Naive thymus-derived CD4-positive, alpha-beta T cell (primary cell): Measurements from ENCODE around the gene ADAM29. TPM values are rescaled to one million over a fixed set of nuclear protein-coding genes. Genes with fewer than 3 reads are reported as not detected.

Experiments used
- ATAC-seq: fragments of 150-1000 bp; cut with Tn5 transposase; 2 replicates; pipeline ENCODE4 v1.10.0; 2021; ENCODE audit warnings: mild to moderate bottlenecking, moderate library complexity
- CTCF ChIA-PET: fragments of 350-600 bp; sonication (Branson Sonifier 250); formaldehyde crosslinking; loops from one replicate; lab custom pipeline; 2021; ENCODE audit warnings: antibody characterized with exemption; lab: Charles Lee
- POLR2A ChIA-PET: fragments of 350-600 bp; sonication (Branson Sonifier 250); formaldehyde crosslinking; loops from one replicate; lab custom pipeline; 2021; ENCODE audit warnings: antibody characterized with exemption, inconsistent platforms; lab: Charles Lee
- DNase-seq, 9 donors: peaks; one replicate each; pipeline versions ENCODE4 v3.0.0 to v3.0.0-alpha.2; 2020 to 2022; ENCODE audit warnings: mixed read lengths in 1 of 9
- H3K27ac ChIP-seq: one replicate; pipeline ENCODE4 v1.7.0; 2013; ENCODE audit warnings: mild to moderate bottlenecking, low read depth, low read length, moderate library complexity
- H3K27me3 ChIP-seq, 2 donors: one replicate each; pipeline ENCODE4 v1.7.0; 2013; ENCODE audit warnings: low read length in 2 of 2, mild to moderate bottlenecking in 2 of 2, moderate library complexity in 2 of 2; ENCODE audit not compliant: control insufficient read depth in 2 of 2, insufficient read depth in 2 of 2
- H3K36me3 ChIP-seq, 3 experiments: 1 replicate in 2 of 3; 2 replicates in 1 of 3; pipeline ENCODE4 v1.7.0; 2013; ENCODE audit warnings: low read length in 3 of 3, mild to moderate bottlenecking in 3 of 3, moderate library complexity in 1 of 3; ENCODE audit not compliant: insufficient read depth in 3 of 3, control insufficient read depth in 2 of 3
- H3K4me1 ChIP-seq, 2 donors: one replicate each; pipeline ENCODE4 v1.7.0; 2013; ENCODE audit warnings: low read length in 2 of 2, mild to moderate bottlenecking in 2 of 2, moderate library complexity in 1 of 2; ENCODE audit not compliant: control insufficient read depth in 2 of 2, insufficient read depth in 2 of 2
- H3K4me3 ChIP-seq: 2 replicates; pipeline ENCODE4 v1.7.0; 2013; ENCODE audit warnings: mild to moderate bottlenecking, low read length
- H3K9me3 ChIP-seq, 3 experiments: 1 replicate in 2 of 3; 2 replicates in 1 of 3; pipeline ENCODE4 v1.7.0; 2013; ENCODE audit warnings: low read length in 3 of 3; ENCODE audit not compliant: control insufficient read depth in 2 of 3
- H3K27ac Mint-ChIP-seq, 9 donors: one replicate each; pipeline ENCODE4 v1.8.0; 2020 to 2022; ENCODE audit warnings: mixed read lengths in 9 of 9, mild to moderate bottlenecking in 8 of 9, moderate library complexity in 5 of 9, inconsistent platforms in 2 of 9
- H3K27me3 Mint-ChIP-seq, 5 donors: one replicate each; pipeline ENCODE4 v1.8.0; 2021 to 2022; ENCODE audit warnings: mixed read lengths in 5 of 5, mild to moderate bottlenecking in 1 of 5
- H3K36me3 Mint-ChIP-seq, 5 donors: one replicate each; pipeline ENCODE4 v1.8.0; 2020 to 2022; ENCODE audit warnings: mixed read lengths in 5 of 5, mild to moderate bottlenecking in 3 of 5, inconsistent platforms in 1 of 5
- H3K4me1 Mint-ChIP-seq, 7 donors: one replicate each; pipeline ENCODE4 v1.8.0; 2020 to 2022; ENCODE audit warnings: mixed read lengths in 7 of 7, mild to moderate bottlenecking in 3 of 7, inconsistent platforms in 1 of 7
- H3K4me3 Mint-ChIP-seq, 10 donors: one replicate each; pipeline ENCODE4 v1.8.0; 2020 to 2022; ENCODE audit warnings: mild to moderate bottlenecking in 10 of 10, mixed read lengths in 10 of 10, moderate library complexity in 6 of 10, inconsistent platforms in 2 of 10
- H3K9me3 Mint-ChIP-seq, 11 donors: one replicate each; pipeline ENCODE4 v1.8.0; 2020 to 2022; ENCODE audit warnings: mixed read lengths in 11 of 11, mild to moderate bottlenecking in 4 of 11, inconsistent platforms in 1 of 11, moderate library complexity in 1 of 11
- intact Hi-C, 2 donors: fragments of 100-400 bp; cut with micrococcal nuclease; formaldehyde crosslinking; loops; one replicate each; pipeline ENCODE4 v1.15.1; 2023
- polyA plus RNA-seq, 2 donors: library from polyadenylated mRNA; unstranded; fragments of 300-500 nt; fragmentation: Illumina TruSeq; gene quantifications; one replicate each; pipeline ENCODE4 v1.2.3, GENCODE V29; 2021
- total RNA-seq, 6 experiments: library from RNA in 5 of 6; stranded (reverse) in 5 of 6; gene quantifications; 1 replicate in 5 of 6; 2 replicates in 1 of 6; pipeline ENCODE4 v1.2.3 and lab custom pipeline; 2021 to 2026

ADAM29 gene
- total and polyA plus RNA-seq, 7 experiments from 2014 or later = not detected

DNA sequence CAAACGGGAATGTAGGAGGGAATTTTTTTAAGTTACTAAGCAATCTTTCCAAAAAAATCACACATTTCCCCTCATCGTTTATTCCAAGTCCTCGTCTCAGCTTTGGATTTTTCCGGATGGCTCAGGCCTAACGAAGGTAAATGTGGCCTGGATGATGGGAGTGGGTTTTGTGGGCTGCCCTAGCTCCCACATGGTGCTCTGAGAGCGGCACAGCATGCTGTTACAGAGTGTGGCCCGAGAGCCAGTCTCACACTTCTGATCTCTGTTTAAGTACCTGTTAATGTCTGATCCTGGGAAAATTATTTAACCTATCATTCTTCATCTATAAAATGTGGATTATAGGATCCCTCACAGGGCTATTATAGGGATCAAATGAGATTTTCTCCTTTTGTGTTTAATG, 38.2 kb upstream of the ADAM29 start:
- intact Hi-C loops = no loop called here
- H3K27ac Mint-ChIP-seq = no peak overlapping the region
- H3K4me3 Mint-ChIP-seq = no peak overlapping the region

DNA sequence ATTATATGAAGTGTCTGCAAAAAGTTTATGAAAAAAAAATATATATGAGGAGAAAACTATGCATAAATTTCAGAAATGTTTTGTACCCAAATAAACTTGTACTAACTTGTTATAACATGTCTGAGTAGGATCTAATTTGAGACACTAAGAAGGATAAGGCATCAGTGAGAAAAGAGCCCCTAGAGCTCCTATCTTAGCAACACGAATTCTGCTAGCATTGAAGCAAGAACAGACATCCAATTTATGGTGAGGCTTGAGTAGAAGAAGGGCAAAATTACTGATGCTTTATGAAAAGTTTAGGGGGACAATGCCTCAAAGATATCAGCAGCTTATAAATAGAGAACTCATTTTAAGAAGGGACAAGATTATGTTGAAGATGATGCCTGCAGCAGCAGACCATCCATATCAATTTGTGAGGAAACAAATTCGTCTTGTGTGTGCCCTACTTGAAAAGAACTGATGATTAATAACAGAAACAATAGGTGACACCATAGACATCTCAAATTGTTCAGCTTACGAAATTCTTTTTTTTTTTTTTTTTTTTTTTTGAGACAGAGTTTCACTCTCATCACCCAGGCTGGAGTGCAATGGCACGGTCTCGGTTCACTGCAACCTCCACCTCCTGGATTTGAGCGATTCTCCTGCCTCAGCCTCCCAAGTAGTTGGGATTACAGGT, 35.7 kb upstream of the ADAM29 start:
- H3K36me3 Mint-ChIP-seq = no peaks in the 10 kb centered on the region
- DNase-seq (no peak), ATAC-seq (no peak)
- no peaks in the 10 kb centered on the region for H3K27me3 Mint-ChIP-seq
- POLR2A ChIA-PET = no interaction called here
- H3K4me1 Mint-ChIP-seq = peaks cover 0 to 3% (median 0%) of the 10 kb centered on the region in 7 donors
- H3K9me3 Mint-ChIP-seq = peaks cover 0 to 11% (median 0%) of the 10 kb centered on the region in 11 donors
- H3K27me3 ChIP-seq = no peaks in the 10 kb centered on the region
- no peak overlapping the region for H3K27ac Mint-ChIP-seq
- no peaks in the 10 kb centered on the region for H3K36me3 ChIP-seq
- H3K27ac ChIP-seq = no peak overlapping the region
- no peak overlapping the region for H3K4me3 Mint-ChIP-seq
- intact Hi-C loops = no loop called here
- H3K9me3 ChIP-seq = no peaks in the 10 kb centered on the region
- CTCF ChIA-PET = no interaction called here
- H3K4me3 ChIP-seq = no peak overlapping the region
- H3K4me1 ChIP-seq = no peaks in the 10 kb centered on the region

More for the DNA sequence above, 38.2 kb upstream of the ADAM29 start:
- DNase-seq (no peak), ATAC-seq (no peak)
- Histone ChIP-seq H3K4me1 (no peaks in the 10 kb centered on the region), H3K9me3 (no peaks in the 10 kb centered on the region), H3K36me3 (no peaks in the 10 kb centered on the region), H3K4me3 (no peak overlapping the region), H3K27me3 (no peaks in the 10 kb centered on the region), H3K27ac (no peak overlapping the region)
- peaks cover 0 to 3% (median 0%) of the 10 kb centered on the region in 7 donors for H3K4me1 Mint-ChIP-seq
- no peaks in the 10 kb centered on the region for H3K27me3 Mint-ChIP-seq
- H3K9me3 Mint-ChIP-seq = peaks cover 0 to 12% (median 1%) of the 10 kb centered on the region in 11 donors
- ChIA-PET CTCF (no interaction called here), POLR2A (no interaction called here)
- no peaks in the 10 kb centered on the region for H3K36me3 Mint-ChIP-seq

DNA sequence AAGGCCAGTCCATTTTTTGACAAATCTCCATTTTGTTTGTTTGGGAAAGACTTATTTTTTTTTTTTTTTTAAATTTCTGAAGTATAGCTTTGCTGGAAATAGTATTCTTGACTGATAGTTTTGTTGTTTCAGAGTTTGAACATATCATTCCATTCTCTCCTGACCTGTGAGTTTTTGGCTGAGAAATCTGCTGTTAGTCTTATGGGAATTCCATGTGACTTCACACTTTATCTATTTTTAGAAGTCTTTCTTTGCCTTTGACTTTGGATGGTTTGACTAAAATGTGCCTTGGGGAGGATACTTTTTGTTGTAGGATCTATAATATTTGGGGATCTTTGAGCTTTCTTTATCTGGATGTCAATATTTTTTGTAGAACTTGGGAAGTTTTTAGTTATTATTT, 10.7 kb upstream of the ADAM29 start:
- no peaks in the 10 kb centered on the region for H3K36me3 ChIP-seq
- no peak overlapping the region for H3K27ac Mint-ChIP-seq
- no peaks in the 10 kb centered on the region for H3K36me3 Mint-ChIP-seq
- no peaks in the 10 kb centered on the region for H3K4me1 Mint-ChIP-seq
- ATAC-seq = no peak
- peaks cover 0 to 30% (median 9%) of the 10 kb centered on the region in 11 donors for H3K9me3 Mint-ChIP-seq
- no peak overlapping the region for H3K4me3 Mint-ChIP-seq
- H3K27me3 ChIP-seq = no peaks in the 10 kb centered on the region
- no peak for DNase-seq
- no peaks in the 10 kb centered on the region for H3K9me3 ChIP-seq
- H3K4me3 ChIP-seq = no peak overlapping the region
- H3K27ac ChIP-seq = no peak overlapping the region
- H3K27me3 Mint-ChIP-seq = no peaks in the 10 kb centered on the region
- intact Hi-C loops = no loop called here
- CTCF ChIA-PET = no interaction called here
- no peaks in the 10 kb centered on the region for H3K4me1 ChIP-seq
- POLR2A ChIA-PET = no interaction called here

DNA sequence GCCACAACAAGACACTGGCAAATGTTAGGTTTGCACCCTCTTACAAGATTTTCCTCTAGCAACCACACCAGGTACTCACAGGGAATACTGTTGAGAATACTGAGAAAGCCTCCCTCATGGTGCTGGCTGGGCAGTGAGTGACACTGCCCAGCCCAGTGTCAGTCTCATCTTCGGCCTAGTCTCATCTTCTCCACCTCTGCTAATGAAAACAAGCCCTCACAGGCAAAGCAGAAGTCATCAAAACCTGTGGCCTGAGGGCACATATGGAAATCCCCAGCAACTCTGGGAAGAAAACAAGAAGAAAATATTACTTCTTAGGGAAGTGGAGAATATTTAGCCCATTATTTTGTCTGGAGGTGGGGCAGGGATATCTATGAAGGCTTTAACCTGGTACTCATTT, 7.9 kb upstream of the ADAM29 start:
- ChIA-PET POLR2A (no interaction called here), CTCF (no interaction called here)
- no peaks in the 10 kb centered on the region for H3K4me1 ChIP-seq
- H3K9me3 ChIP-seq = no peaks in the 10 kb centered on the region
- no peaks in the 10 kb centered on the region for H3K36me3 ChIP-seq
- no peak overlapping the region for H3K4me3 ChIP-seq
- H3K27me3 Mint-ChIP-seq = no peaks in the 10 kb centered on the region
- H3K9me3 Mint-ChIP-seq = peaks cover 0 to 27% (median 5%) of the 10 kb centered on the region in 11 donors
- no peak overlapping the region for H3K27ac Mint-ChIP-seq
- no peaks in the 10 kb centered on the region for H3K27me3 ChIP-seq
- no peaks in the 10 kb centered on the region for H3K4me1 Mint-ChIP-seq
- H3K36me3 Mint-ChIP-seq = no peaks in the 10 kb centered on the region
- ATAC-seq = no peak
- no peak overlapping the region for H3K27ac ChIP-seq
- no peak overlapping the region for H3K4me3 Mint-ChIP-seq
- no peak for DNase-seq
- intact Hi-C loops = no loop called here

DNA sequence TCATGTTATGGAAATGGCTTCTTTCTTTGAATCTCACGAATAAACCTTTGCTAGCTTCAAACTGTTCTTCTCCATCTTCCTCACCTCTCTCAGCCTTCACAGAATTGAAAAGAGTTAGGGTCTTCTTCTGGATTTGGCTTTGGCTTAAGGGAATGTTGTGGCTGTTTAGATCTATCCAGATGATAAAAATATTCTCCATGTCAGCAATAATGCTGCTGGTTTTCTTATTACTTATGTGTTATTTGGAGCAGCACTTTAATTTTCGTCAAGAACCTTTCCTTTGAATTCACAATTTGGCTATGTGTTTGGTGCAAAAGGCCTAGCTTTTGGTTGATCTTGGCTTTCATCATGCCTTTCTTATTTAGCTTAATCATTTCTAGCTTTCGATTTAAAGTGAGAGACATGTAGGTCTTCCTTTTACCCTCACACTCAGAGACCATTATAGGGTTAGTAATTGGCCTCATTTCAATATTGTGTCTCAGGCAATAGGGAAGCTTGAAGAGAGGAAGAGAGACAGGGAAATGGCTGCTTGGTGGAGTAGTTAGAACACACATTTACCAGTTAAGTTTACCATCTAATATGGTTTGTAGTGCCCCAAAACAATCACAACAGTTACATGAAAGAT, 5.1 kb upstream of the ADAM29 start:
- ATAC-seq (no peak), DNase-seq (no peak)
- H3K4me3 Mint-ChIP-seq = no peak overlapping the region
- H3K9me3 Mint-ChIP-seq = peaks cover 0 to 17% (median 4%) of the 10 kb centered on the region in 11 donors
- H3K4me1 Mint-ChIP-seq = no peaks in the 10 kb centered on the region
- no peaks in the 10 kb centered on the region for H3K36me3 ChIP-seq
- H3K27ac ChIP-seq = no peak overlapping the region
- no peaks in the 10 kb centered on the region for H3K36me3 Mint-ChIP-seq
- intact Hi-C loops = no loop called here
- H3K27ac Mint-ChIP-seq = no peak overlapping the region
- H3K27me3 Mint-ChIP-seq = no peaks in the 10 kb centered on the region
- H3K27me3 ChIP-seq = no peaks in the 10 kb centered on the region
- no peaks in the 10 kb centered on the region for H3K9me3 ChIP-seq
- H3K4me1 ChIP-seq = no peaks in the 10 kb centered on the region
- POLR2A ChIA-PET = no interaction called here
- H3K4me3 ChIP-seq = no peak overlapping the region
- CTCF ChIA-PET = no interaction called here

DNA sequence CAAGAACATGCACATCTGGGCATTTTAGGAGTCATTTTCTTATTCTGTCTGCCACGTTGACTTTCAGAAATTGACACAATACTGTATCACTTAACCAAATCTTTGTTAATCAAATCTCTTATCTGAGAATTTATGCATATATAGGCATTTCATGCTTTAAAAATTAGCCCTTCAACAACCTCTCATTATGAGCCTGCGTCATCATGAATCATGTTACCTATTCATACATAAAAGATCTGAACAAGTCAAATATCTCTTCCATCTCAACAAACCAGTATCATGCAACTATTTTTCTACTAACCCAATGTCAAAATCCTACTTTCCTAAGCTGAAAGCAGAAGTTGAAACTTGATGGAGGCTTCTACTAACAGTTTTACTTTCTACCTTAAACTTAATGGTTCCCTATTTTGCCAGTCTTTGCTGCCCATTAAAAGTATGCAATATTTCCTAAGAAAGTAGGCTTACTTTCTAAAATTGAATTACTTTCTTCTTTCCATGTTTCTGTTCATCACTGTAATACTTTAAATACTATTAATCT, 1.8 kb downstream of the ADAM29 start:
- ChIA-PET POLR2A (no interaction called here), CTCF (no interaction called here)
- no peaks in the 10 kb centered on the region for H3K36me3 Mint-ChIP-seq
- H3K27ac Mint-ChIP-seq = no peak overlapping the region
- ATAC-seq = no peak
- Histone ChIP-seq H3K27me3 (no peaks in the 10 kb centered on the region), H3K36me3 (no peaks in the 10 kb centered on the region), H3K9me3 (no peaks in the 10 kb centered on the region), H3K27ac (no peak overlapping the region), H3K4me3 (no peak overlapping the region), H3K4me1 (no peaks in the 10 kb centered on the region)
- intact Hi-C loops = no loop called here
- peaks cover 0 to 5% (median 0%) of the 10 kb centered on the region in 11 donors for H3K9me3 Mint-ChIP-seq
- no peak overlapping the region for H3K4me3 Mint-ChIP-seq
- H3K27me3 Mint-ChIP-seq = no peaks in the 10 kb centered on the region
- no peak for DNase-seq
- H3K4me1 Mint-ChIP-seq = no peaks in the 10 kb centered on the region

DNA sequence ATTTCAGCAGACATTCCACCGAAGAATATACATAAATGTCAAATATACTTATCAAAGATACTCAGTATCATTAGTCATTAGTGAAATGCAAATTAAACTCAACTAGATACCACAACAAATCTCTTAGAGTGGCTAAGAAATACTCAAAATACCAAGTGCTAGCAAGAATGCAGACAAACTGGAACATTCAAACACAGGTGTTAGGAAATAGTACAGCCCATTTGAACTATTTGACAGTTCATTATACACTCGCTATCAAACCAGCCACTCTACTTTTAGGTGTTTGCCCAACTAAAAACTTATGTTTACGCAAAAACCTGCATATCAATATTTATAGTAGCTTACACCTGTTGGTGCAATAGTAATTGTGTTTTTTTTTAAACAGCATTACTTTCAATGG, 8.8 kb downstream of the ADAM29 start:
- intact Hi-C loops = no loop called here
- H3K9me3 ChIP-seq = no peaks in the 10 kb centered on the region
- CTCF ChIA-PET = no interaction called here
- no peak overlapping the region for H3K27ac ChIP-seq
- POLR2A ChIA-PET = no interaction called here
- no peaks in the 10 kb centered on the region for H3K36me3 ChIP-seq
- Mint-ChIP-seq H3K4me1 (no peaks in the 10 kb centered on the region), H3K4me3 (no peak overlapping the region), H3K27ac (no peak overlapping the region), H3K36me3 (no peaks in the 10 kb centered on the region), H3K27me3 (no peaks in the 10 kb centered on the region), H3K9me3 (peaks cover 0 to 8% (median 2%) of the 10 kb centered on the region in 11 donors)
- no peaks in the 10 kb centered on the region for H3K4me1 ChIP-seq
- H3K27me3 ChIP-seq = no peaks in the 10 kb centered on the region
- ATAC-seq = no peak
- H3K4me3 ChIP-seq = no peak overlapping the region
- DNase-seq = no peak
